Breast epithelium (tissue), 4 donors: ENCODE measurements around the gene IQGAP2. TPM values are rescaled to one million over a fixed set of nuclear protein-coding genes. Genes with fewer than 3 reads are reported as not detected.
"Not testable (repeated sequence)": the region's sequence is repeated elsewhere in the genome, so short reads cannot be mapped to it uniquely, and the experiment has no call there.

ENCODE experiments used
- DNase-seq, 2 donors: peaks; one replicate each; pipeline ENCODE4 v3.0.0-alpha.2; 2019; ENCODE audit warnings: low spot score in 2 of 2
- H3K27ac ChIP-seq, 2 donors: fragments of 200-600 bp; sonication (generic) in 1 of 2; one replicate each; pipeline ENCODE4 v1.5.1; 2016 to 2019; ENCODE audit warnings: mild to moderate bottlenecking in 1 of 2
- H3K27me3 ChIP-seq, 2 donors: fragments of 200-600 bp; sonication (generic) in 1 of 2; one replicate each; pipeline versions ENCODE4 v1.5.1 to v1.6.0; 2017 to 2019; ENCODE audit warnings: control low read depth in 1 of 2, mild to moderate bottlenecking in 1 of 2
- H3K36me3 ChIP-seq: fragments of 200-600 bp; one replicate; pipeline ENCODE4 v1.5.1; 2019
- H3K4me1 ChIP-seq, 2 donors: fragments of 200-600 bp; sonication (generic); one replicate each; pipeline ENCODE4 v1.5.1; 2016 to 2019; ENCODE audit warnings: control low read depth in 1 of 2
- H3K4me3 ChIP-seq, 3 donors: fragments of 200-600 bp; sonication (generic); 1 replicate in 2 of 3; 2 replicates in 1 of 3; pipeline ENCODE4 v1.5.1; 2016 to 2019; ENCODE audit warnings: mild to moderate bottlenecking in 3 of 3, moderate library complexity in 2 of 3
- H3K9me3 ChIP-seq, 2 donors: fragments of 200-600 bp; sonication (generic) in 1 of 2; one replicate each; pipeline ENCODE4 v1.5.1; 2016 to 2019; ENCODE audit warnings: control low read depth in 1 of 2
- POLR2A ChIP-seq: fragments of 450-650 bp; IDR thresholded peaks from one replicate; pipeline ENCODE4 v1.6.1; 2016; ENCODE audit warnings: antibody characterized with exemption, mild to moderate bottlenecking, moderate library complexity
- POLR2AphosphoS5 ChIP-seq, 3 donors: sonication (generic); formaldehyde crosslinking; IDR thresholded peaks; one replicate each; pipeline ENCODE4 v1.6.1; 2017; ENCODE audit warnings: antibody characterized with exemption in 3 of 3
- intact Hi-C: fragments of 100-400 bp; cut with DNase I; formaldehyde crosslinking; loops from one replicate; pipeline ENCODE4 v1.15.1; 2023; ENCODE audit warnings: low total_unique reads
- total RNA-seq, 3 donors: library from RNA; depleted of rRNA; stranded (reverse); fragments of >200 nt; gene quantifications; one replicate each; pipeline ENCODE4 v1.1.0, GENCODE V29; 2016
- TF ChIP-seq, protein P1 (sequence below), 3 donors: fragments of 450-650 bp; IDR thresholded peaks; one replicate each; pipeline ENCODE4 v1.5.1; 2016 to 2017; ENCODE audit warnings: antibody characterized with exemption in 3 of 3, mild to moderate bottlenecking in 3 of 3, moderate library complexity in 3 of 3

The IQGAP2 gene
- total RNA-seq, 3 donors from 2014 or later: 31.7 to 70.2 (median 44.6) TPM

DNA sequence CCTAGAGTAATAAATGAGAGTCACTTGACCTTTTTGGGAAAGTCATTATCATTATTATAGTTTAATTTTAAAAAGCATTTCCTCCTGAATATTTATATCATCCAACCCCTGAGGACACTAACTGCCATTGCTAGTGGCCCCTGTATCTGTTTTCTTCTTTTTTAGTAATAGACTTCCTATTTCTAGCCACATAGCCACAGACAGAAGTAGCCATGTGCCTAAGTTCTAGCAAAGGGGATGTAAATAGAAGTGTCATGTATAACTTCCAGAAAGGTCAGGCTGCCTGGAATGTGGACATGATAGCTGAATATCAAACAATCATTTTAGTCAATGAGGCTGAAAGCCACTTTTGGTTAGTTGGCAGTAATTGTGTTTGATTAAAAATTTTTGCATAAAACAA lies 37.5 kb upstream of the IQGAP2 start:
- intact Hi-C loops: no loop called here

DNA sequence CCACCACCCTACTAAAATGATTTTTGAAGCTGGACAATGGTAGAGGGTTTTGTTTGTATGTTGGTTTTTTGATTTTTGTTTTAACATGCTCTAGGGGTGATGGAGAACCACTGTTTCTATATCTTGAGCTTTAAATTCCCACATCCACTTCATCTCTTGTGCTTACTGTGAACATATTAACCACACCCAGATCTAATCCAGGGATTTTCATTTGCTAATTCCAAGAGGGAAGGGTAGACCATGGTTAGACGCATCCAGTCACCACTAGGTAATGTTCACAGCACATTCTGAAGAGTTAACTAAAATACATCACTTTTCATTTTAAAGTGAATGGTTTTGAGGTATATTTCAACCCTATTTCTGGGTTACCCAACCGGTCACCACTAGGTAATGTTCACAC lies 36.5 kb upstream of the IQGAP2 start:
- Histone ChIP-seq H3K27ac (no peak overlapping the region), H3K9me3 (peaks cover 0 to 2% of the 10 kb centered on the region in 2 donors), H3K27me3 (no peaks in the 10 kb centered on the region), H3K36me3 (no peaks in the 10 kb centered on the region), H3K4me3 (no peak overlapping the region), H3K4me1 (no peaks in the 10 kb centered on the region)
- TF ChIP-seq, protein P1, sequence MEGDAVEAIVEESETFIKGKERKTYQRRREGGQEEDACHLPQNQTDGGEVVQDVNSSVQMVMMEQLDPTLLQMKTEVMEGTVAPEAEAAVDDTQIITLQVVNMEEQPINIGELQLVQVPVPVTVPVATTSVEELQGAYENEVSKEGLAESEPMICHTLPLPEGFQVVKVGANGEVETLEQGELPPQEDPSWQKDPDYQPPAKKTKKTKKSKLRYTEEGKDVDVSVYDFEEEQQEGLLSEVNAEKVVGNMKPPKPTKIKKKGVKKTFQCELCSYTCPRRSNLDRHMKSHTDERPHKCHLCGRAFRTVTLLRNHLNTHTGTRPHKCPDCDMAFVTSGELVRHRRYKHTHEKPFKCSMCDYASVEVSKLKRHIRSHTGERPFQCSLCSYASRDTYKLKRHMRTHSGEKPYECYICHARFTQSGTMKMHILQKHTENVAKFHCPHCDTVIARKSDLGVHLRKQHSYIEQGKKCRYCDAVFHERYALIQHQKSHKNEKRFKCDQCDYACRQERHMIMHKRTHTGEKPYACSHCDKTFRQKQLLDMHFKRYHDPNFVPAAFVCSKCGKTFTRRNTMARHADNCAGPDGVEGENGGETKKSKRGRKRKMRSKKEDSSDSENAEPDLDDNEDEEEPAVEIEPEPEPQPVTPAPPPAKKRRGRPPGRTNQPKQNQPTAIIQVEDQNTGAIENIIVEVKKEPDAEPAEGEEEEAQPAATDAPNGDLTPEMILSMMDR (IDR thresholded peaks at IDR 0.05): no peak
- intact Hi-C loops: no loop called here
- no peak for DNase-seq

More for the DNA sequence above, 37.5 kb upstream of the IQGAP2 start:
- no peaks in the 10 kb centered on the region for H3K27me3 ChIP-seq
- DNase-seq: no peak
- no peaks in the 10 kb centered on the region for H3K36me3 ChIP-seq
- TF ChIP-seq, protein P1 (IDR thresholded peaks at IDR 0.05): no peak
- no peak for TF ChIP-seq POLR2A
- TF ChIP-seq POLR2AphosphoS5 (IDR thresholded peaks at IDR 0.05): no peak
- H3K4me1 ChIP-seq: no peaks in the 10 kb centered on the region
- H3K9me3 ChIP-seq: no peaks in the 10 kb centered on the region
- no peak overlapping the region for H3K4me3 ChIP-seq
- no peak overlapping the region for H3K27ac ChIP-seq

DNA sequence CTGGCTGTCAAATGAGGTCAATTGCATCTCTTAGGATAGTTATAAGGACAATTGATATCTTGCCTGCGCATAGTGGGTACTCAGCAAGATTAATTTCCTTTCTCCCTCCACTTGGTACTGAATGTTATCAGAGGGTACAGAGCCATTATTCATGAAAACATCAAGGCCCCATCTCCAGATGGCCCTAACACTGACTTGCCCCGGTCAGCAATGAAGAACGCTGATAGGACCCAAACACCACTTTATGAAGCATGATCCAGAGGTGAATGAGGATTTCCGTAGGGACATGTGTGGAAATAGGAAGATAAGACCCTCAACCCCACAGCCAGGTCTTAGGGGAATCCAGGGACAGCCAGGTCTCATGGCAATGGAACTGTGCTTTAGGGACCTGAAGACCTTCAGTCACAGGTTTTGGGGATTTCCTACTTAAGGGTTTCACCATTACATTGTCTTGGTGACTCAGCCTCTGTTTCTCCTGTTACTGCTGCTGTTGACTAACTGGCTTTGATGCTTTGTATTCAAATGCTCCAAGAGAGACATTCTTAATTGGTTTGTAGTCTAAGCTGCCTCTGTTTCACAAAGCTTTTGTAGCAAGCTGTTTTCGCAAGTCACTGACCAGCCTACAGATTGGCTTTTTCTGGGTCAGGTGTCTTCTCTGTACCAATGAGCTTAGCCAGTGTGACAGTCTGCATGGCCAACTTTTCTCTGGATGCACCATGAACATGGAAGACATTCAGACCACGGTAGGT lies 35.3 kb upstream of the IQGAP2 start:
- Histone ChIP-seq H3K27ac (no peak overlapping the region), H3K9me3 (peaks cover 0 to 2% of the 10 kb centered on the region in 2 donors), H3K36me3 (no peaks in the 10 kb centered on the region), H3K4me1 (no peaks in the 10 kb centered on the region), H3K27me3 (no peaks in the 10 kb centered on the region), H3K4me3 (no peak overlapping the region)
- TF ChIP-seq, protein P1 (IDR thresholded peaks at IDR 0.05): no peak
- no peak for TF ChIP-seq POLR2AphosphoS5 (IDR thresholded peaks at IDR 0.05)
- TF ChIP-seq POLR2A: no peak
- intact Hi-C loops: no loop called here
- no peak for DNase-seq

DNA sequence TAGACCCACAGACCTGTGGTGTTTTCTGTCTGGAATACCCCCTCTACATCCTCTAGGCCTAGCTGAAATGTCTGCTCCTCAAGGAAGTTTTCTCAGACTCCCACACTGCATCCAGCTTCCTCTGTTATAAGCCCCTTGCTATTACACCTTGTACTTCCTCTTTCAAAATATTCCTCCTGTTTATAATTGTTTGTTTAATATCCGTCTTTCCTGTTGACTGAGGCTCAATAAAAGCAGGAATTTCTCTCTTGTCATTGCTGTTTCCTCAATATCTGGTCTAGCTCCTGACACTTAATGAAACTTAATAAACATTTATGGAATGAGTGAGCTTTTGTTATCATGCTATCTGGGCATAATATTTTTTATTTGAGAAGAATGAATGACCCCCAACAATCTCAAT lies 34.1 kb upstream of the IQGAP2 start:
- no peak overlapping the region for H3K4me3 ChIP-seq
- no peak for DNase-seq
- peaks cover 0 to 2% of the 10 kb centered on the region in 2 donors for H3K9me3 ChIP-seq
- no peak overlapping the region for H3K27ac ChIP-seq
- no peaks in the 10 kb centered on the region for H3K36me3 ChIP-seq
- no peaks in the 10 kb centered on the region for H3K27me3 ChIP-seq
- H3K4me1 ChIP-seq: no peaks in the 10 kb centered on the region
- intact Hi-C loops: no loop called here
- TF ChIP-seq POLR2A: no peak
- no peak for TF ChIP-seq POLR2AphosphoS5 (IDR thresholded peaks at IDR 0.05)
- TF ChIP-seq, protein P1 (IDR thresholded peaks at IDR 0.05): no peak

DNA sequence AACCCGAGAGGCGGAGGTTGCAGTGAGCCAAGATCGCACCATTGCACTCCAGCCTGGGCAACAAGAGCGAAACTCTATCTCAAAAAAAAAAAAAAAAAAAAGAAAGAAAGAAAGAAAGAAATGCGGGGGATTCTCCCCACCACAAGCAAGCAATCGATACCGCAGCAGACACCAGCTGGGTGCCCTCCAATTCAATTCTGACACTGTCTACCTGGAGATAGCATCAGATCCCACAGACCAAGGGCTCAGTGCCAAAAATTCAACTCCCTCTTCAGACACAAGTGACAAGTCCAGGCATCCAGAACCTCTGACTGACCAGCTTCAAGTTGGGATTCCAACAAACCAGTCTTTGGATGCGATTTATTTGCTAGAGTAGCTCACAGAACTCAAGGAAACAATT lies 33.4 kb upstream of the IQGAP2 start:
- H3K9me3 ChIP-seq, H3K4me3 ChIP-seq, H3K36me3 ChIP-seq, H3K27me3 ChIP-seq, DNase-seq, H3K4me1 ChIP-seq, H3K27ac ChIP-seq, intact Hi-C loops: not testable (repeated sequence)
